Subcutaneous abdominal adipose tissue (tissue), 5 donors: ENCODE data around the gene KLHL40.

Experiments used
- H3K27ac ChIP-seq: one replicate; pipeline ENCODE4 v1.7.0; 2013; ENCODE audit warnings: low read depth, mild to moderate bottlenecking, inconsistent platforms, low read length, moderate library complexity
- H3K27me3 ChIP-seq, 5 donors: one replicate each; pipeline ENCODE4 v1.7.0; 2013; ENCODE audit warnings: low read length in 5 of 5, inconsistent platforms in 1 of 5; ENCODE audit not compliant: control insufficient read depth in 5 of 5, insufficient read depth in 4 of 5
- H3K36me3 ChIP-seq, 5 donors: one replicate each; pipeline ENCODE4 v1.7.0; 2013; ENCODE audit warnings: low read length in 5 of 5; ENCODE audit not compliant: control insufficient read depth in 5 of 5, insufficient read depth in 5 of 5
- H3K4me1 ChIP-seq, 5 donors: one replicate each; pipeline ENCODE4 v1.7.0; 2013; ENCODE audit warnings: low read length in 5 of 5, mild to moderate bottlenecking in 3 of 5, moderate library complexity in 1 of 5; ENCODE audit not compliant: control insufficient read depth in 5 of 5, insufficient read depth in 5 of 5
- H3K4me3 ChIP-seq, 5 donors: one replicate each; pipeline ENCODE4 v1.7.0; 2013; ENCODE audit warnings: low read length in 5 of 5, low read depth in 1 of 5
- H3K9ac ChIP-seq, 5 donors: one replicate each; pipeline ENCODE4 v1.7.0; 2013; ENCODE audit warnings: low read length in 5 of 5, mild to moderate bottlenecking in 4 of 5, moderate library complexity in 3 of 5
- H3K9me3 ChIP-seq, 5 donors: one replicate each; pipeline ENCODE4 v1.7.0; 2013; ENCODE audit warnings: low read length in 5 of 5; ENCODE audit not compliant: control insufficient read depth in 5 of 5
- donor health status: healthy.
- donor health status: healthy.
- donor health status: healthy.
- donor health status: healthy.
- donor health status: healthy.

The KLHL40 gene

GRCh38 chr3:42736081-42736480, 50.7 kb downstream of the KLHL40 start:
- H3K4me1 ChIP-seq, result peaks cover 0 to 1% (median 0%) of the 10 kb centered on the region in 5 donors
- H3K4me3 ChIP-seq, result no peak overlapping the region
- no peak overlapping the region for H3K27ac ChIP-seq
- H3K27me3 ChIP-seq, result no peaks in the 10 kb centered on the region
- H3K9me3 ChIP-seq, result no peaks in the 10 kb centered on the region
- H3K9ac ChIP-seq, result no peak overlapping the region
- H3K36me3 ChIP-seq, result no peaks in the 10 kb centered on the region

GRCh38 chr3:42736531-42736930, 51.2 kb downstream of the KLHL40 start:
- Histone ChIP-seq H3K4me1 (peaks cover 0 to 1% (median 0%) of the 10 kb centered on the region in 5 donors), H3K9me3 (no peaks in the 10 kb centered on the region), H3K9ac (no peak overlapping the region), H3K27ac (no peak overlapping the region), H3K4me3 (no peak overlapping the region), H3K36me3 (no peaks in the 10 kb centered on the region), H3K27me3 (no peaks in the 10 kb centered on the region)

- H3K4me3 ChIP-seq, result no peak overlapping the region
- H3K36me3 ChIP-seq, result no peaks in the 10 kb centered on the region
- H3K27ac ChIP-seq, result no peak overlapping the region
- no peaks in the 10 kb centered on the region for H3K27me3 ChIP-seq
- peaks cover 0 to 2% (median under 1%) of the 10 kb centered on the region in 5 donors for H3K4me1 ChIP-seq
- no peak overlapping the region for H3K9ac ChIP-seq
- H3K9me3 ChIP-seq, result no peaks in the 10 kb centered on the region
Measured at GRCh38 chr3:42739401-42740158, 54.2 kb downstream of the KLHL40 start.

- Histone ChIP-seq H3K4me3 (no peak overlapping the region), H3K27me3 (no peaks in the 10 kb centered on the region), H3K4me1 (peaks cover 1 to 14% (median 5%) of the 10 kb centered on the region in 5 donors), H3K27ac (no peak overlapping the region), H3K9me3 (no peaks in the 10 kb centered on the region), H3K36me3 (no peaks in the 10 kb centered on the region), H3K9ac (no peak overlapping the region)
Measured at GRCh38 chr3:42741796-42742195, 56.5 kb downstream of the KLHL40 start.
